VCaP (cell line): ENCODE measurements around the gene TNIK.

Source experiments
- H3K27ac ChIP-seq: fragments of 450-650 bp; 2 replicates; pipeline ENCODE4 v1.5.1; 2017
- TF ChIP-seq, protein P1 (sequence below): fragments of 450-650 bp; conservative IDR thresholded peaks from 2 replicates; pipeline ENCODE4 v1.5.1; 2017; ENCODE audit warnings: mild to moderate bottlenecking, moderate library complexity

The TNIK gene

DNA sequence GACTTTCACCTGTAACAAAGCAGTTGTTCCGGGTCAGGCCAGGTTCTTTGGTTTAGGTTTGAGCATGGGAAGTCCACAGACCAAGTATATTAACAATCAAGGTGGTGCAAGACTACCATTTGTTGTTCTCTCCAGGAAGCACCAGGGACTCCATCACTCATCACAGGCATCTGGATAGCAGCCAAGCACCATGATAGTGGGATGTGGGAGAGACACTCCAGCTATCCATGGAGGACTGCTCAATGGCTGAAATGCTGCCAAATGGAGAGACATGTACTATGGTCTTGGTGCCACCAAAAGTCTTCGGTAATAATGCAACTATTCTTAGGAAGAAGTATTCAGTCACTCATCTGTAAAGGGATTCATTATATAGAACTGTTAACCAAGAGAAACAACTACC, 143.0 kb downstream of the TNIK start:
- TF ChIP-seq, protein P1, sequence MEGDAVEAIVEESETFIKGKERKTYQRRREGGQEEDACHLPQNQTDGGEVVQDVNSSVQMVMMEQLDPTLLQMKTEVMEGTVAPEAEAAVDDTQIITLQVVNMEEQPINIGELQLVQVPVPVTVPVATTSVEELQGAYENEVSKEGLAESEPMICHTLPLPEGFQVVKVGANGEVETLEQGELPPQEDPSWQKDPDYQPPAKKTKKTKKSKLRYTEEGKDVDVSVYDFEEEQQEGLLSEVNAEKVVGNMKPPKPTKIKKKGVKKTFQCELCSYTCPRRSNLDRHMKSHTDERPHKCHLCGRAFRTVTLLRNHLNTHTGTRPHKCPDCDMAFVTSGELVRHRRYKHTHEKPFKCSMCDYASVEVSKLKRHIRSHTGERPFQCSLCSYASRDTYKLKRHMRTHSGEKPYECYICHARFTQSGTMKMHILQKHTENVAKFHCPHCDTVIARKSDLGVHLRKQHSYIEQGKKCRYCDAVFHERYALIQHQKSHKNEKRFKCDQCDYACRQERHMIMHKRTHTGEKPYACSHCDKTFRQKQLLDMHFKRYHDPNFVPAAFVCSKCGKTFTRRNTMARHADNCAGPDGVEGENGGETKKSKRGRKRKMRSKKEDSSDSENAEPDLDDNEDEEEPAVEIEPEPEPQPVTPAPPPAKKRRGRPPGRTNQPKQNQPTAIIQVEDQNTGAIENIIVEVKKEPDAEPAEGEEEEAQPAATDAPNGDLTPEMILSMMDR: no peak
- H3K27ac ChIP-seq: no peak overlapping the region

DNA sequence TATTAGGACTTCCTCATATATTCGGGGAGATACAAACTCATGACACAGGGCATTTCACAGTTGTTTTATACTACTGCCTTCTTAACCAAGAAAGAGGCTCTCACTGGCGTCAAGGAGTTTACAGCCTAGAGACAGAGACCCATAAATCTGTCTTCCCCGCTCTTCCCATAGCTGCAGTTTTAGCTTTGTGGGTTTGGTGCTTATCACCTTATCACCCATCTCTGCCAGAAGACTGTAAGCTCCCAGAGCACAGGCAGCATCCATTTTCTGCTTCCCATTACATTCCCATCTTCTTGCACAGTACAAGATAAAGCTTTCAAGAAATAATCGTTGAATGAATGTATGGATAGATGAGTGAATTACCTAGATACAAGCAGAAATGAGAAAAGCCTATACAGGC, 144.3 kb downstream of the TNIK start:
- TF ChIP-seq, protein P1: no peak
- no peak overlapping the region for H3K27ac ChIP-seq

DNA sequence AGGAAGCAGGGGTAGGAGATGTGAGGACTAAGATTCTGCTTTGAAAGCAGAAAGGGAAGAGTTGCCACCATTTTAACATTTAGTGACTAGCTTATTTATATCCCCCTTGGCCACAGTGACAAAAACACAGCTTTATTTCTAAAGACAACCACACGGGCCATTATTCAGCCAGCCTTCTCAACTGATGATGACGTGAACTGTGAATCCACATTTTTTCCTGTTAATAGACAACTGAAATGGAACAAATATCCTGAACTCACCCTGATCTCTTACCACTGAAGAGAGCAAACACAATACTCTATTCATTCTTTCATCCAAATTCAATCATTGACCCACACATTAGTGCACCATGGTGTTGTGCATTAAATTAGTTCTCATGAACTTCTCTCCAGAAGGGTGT, 145.1 kb downstream of the TNIK start:
- no peak overlapping the region for H3K27ac ChIP-seq
- TF ChIP-seq, protein P1: no peak

DNA sequence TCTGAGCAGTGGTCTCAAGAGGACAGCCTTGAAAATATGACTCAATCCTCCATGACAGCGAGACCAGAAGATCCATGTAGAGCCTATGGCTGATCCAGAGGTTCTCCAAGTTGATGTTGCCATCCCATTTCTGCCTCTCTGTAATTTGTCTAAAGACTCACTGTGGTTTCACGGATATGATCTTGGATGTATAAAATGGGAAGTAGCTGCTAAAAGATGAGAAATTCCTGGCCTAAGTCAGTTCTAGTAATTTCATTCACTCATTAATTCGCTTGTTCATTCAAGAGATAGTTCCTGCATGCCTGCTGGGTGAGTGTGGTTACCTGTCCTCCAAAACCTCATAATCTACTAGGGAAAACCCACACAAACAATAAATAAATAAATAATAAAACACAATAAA, 145.9 kb downstream of the TNIK start:
- TF ChIP-seq, protein P1: no peak

DNA sequence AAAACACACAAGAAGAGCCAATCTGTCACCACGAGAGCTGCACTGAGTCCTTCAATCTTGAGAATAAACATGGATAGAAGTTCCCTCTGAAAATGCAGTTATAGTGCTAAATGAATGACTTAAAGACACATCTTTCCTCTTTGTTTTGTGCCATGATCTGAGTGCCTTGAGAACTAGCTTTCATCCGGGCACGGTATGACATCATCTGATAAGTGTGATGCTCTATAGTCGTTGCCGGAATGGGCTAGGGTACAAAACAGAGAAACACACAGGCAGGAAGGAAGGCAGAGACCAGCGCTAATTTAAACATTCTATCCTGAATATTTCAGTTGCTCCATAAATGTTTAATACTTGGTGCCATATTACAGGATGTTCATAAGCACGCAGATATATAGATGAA, 146.5 kb downstream of the TNIK start:
- no peak overlapping the region for H3K27ac ChIP-seq
- TF ChIP-seq, protein P1: no peak

More for the DNA sequence above, 145.9 kb downstream of the TNIK start:
- H3K27ac ChIP-seq: no peak overlapping the region

DNA sequence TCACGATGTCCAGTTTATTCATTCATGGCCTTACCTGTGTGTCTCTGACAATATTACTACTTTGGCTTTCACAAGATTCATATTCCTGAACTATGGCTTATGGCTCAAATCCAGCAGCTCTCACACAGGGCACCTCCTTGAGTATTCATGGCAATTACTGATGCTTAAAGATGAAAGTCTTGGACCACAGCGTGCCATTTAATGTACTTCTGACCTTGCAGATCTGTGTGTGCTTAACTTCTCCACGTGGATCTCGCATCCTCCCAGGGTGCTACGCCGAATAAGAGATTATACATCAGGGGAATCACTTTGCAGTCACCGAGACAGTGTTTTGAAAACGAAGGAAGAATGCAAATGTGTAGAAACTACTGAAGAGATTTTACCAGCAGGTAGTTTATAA, 147.5 kb downstream of the TNIK start:
- TF ChIP-seq, protein P1: no peak
- H3K27ac ChIP-seq: no peak overlapping the region

DNA sequence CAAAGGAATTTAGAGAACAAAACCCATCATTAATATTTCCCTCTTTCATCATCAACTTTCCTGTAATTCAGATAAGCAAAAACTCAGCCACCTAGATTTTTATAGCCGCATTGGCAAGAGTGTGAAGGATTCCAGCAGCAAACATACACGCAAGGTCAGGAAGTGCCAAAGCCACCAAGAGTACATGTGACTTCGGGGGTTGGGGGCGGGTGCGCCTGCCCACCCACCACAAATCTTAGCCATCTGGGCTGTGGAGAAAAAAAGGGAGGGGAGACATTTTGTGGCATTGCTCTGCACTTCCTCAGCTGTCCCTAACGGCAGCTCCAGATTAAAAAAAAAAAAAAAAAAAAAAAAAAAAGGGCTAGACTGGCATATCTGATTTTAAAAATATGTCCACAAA, 148.4 kb downstream of the TNIK start:
- no peak overlapping the region for H3K27ac ChIP-seq

More for the DNA sequence above, 148.4 kb downstream of the TNIK start:
- TF ChIP-seq, protein P1: no peak
